Endodermal cell (in vitro differentiated cells): Measurements from ENCODE around the gene IRF2BP1. TPM values are rescaled to one million over a fixed set of nuclear protein-coding genes. Genes with fewer than 3 reads are reported as not detected.

ENCODE experiments used
- DNase-seq: peaks from one replicate; pipeline ENCODE4 v3.0.0-alpha.2; 2017
- H3K27ac ChIP-seq: 2 replicates; pipeline ENCODE4 v1.5.1; 2013; ENCODE audit warnings: mild to moderate bottlenecking, low read depth, low read length, moderate library complexity
- H3K27me3 ChIP-seq: 2 replicates; pipeline ENCODE4 v1.6.1; 2013; ENCODE audit warnings: mild to moderate bottlenecking, low read length, moderate library complexity; ENCODE audit not compliant: insufficient read depth, control insufficient read depth, poor library complexity, severe bottlenecking
- H3K36me3 ChIP-seq: 2 replicates; pipeline ENCODE4 v1.7.0; 2013; ENCODE audit warnings: mild to moderate bottlenecking, low read length, moderate library complexity; ENCODE audit not compliant: control insufficient read depth, insufficient read depth
- H3K4me1 ChIP-seq: one replicate; pipeline ENCODE4 v1.7.0; 2013; ENCODE audit warnings: low read length; ENCODE audit not compliant: control insufficient read depth, insufficient read depth
- H3K4me3 ChIP-seq: 2 replicates; pipeline ENCODE4 v1.5.1; 2013; ENCODE audit warnings: mild to moderate bottlenecking, low read length, moderate library complexity
- H3K9ac ChIP-seq: 2 replicates; pipeline ENCODE4 v1.6.1; 2013; ENCODE audit warnings: mild to moderate bottlenecking, low read length, moderate library complexity; ENCODE audit not compliant: poor library complexity, severe bottlenecking; ENCODE audit errors: extremely low read depth
- H3K9me3 ChIP-seq: 2 replicates; pipeline ENCODE4 v1.6.1; 2013; ENCODE audit warnings: mild to moderate bottlenecking, low read length, moderate library complexity; ENCODE audit not compliant: control insufficient read depth
- H3K27ac Mint-ChIP-seq: 2 replicates; pipeline ENCODE4 v1.8.0; 2020; ENCODE audit warnings: mixed read lengths
- H3K27me3 Mint-ChIP-seq: 2 replicates; pipeline ENCODE4 v1.8.0; 2021; ENCODE audit warnings: mild to moderate bottlenecking, mixed read lengths; ENCODE audit not compliant: insufficient read depth
- H3K36me3 Mint-ChIP-seq: 2 replicates; pipeline ENCODE4 v1.8.0; 2020; ENCODE audit warnings: low read depth, mixed read lengths
- H3K4me1 Mint-ChIP-seq: 2 replicates; pipeline ENCODE4 v1.8.0; 2020; ENCODE audit warnings: mixed read lengths
- H3K4me3 Mint-ChIP-seq: 2 replicates; pipeline ENCODE4 v1.8.0; 2020; ENCODE audit warnings: mild to moderate bottlenecking, moderate library complexity, mixed read lengths
- H3K9me3 Mint-ChIP-seq: 2 replicates; pipeline ENCODE4 v1.8.0; 2020; ENCODE audit warnings: mild to moderate bottlenecking, mixed read lengths
- CTCF ChIP-seq: fragments of 200-600 bp; sonication (generic); conservative IDR thresholded peaks from 2 replicates; pipeline ENCODE4 v1.5.0; 2021; ENCODE audit warnings: antibody characterized with exemption, mild to moderate bottlenecking
- WGBS, 2 experiments: methylation state at CpG; one replicate each; pipeline versions ENCODE4 v1.1.5 to v1.1.7; 2013; ENCODE audit warnings: missing lambda C conversion rate in 2 of 2, mixed read lengths in 1 of 2; ENCODE audit not compliant: insufficient coverage in 1 of 2, insufficient read length in 1 of 2; 5-methylcytosine and 5-hydroxymethylcytosine counted together
- total RNA-seq, 2 donors: library from RNA; stranded (reverse); fragmentation: NEBNext Ultra II Directional in 1 of 2; extraction: Animal tissue kit (Norgen Biotek cat#: 25700) in 1 of 2; gene quantifications; 2 replicates in 1 of 2; 3 replicates in 1 of 2; pipeline ENCODE4 v1.2.1, GENCODE V29; 2021

IRF2BP1 gene
- total RNA-seq, 2 donors from 2014 or later, result 23.8 to 30.3 TPM

- no peaks in the 10 kb centered on the region for H3K27me3 ChIP-seq
- no peak overlapping the region for H3K9ac ChIP-seq
- Mint-ChIP-seq H3K27ac (peak overlapping the region; percentile 48), H3K36me3 (peaks cover 26% of the 10 kb centered on the region), H3K27me3 (no peaks in the 10 kb centered on the region), H3K4me1 (peaks cover 48% of the 10 kb centered on the region), H3K4me3 (no peak overlapping the region), H3K9me3 (no peaks in the 10 kb centered on the region)
- no peak overlapping the region for H3K27ac ChIP-seq
- no peak for TF ChIP-seq CTCF
- no peak overlapping the region for H3K4me3 ChIP-seq
- peaks cover 15% of the 10 kb centered on the region for H3K4me1 ChIP-seq
- H3K9me3 ChIP-seq, result no peaks in the 10 kb centered on the region
- 95 to 100% methylated on average over 2 to 7 of the region's 7 CpGs for WGBS, 2 experiments
- peaks cover 20% of the 10 kb centered on the region for H3K36me3 ChIP-seq
- DNase-seq, result no peak
Measured at GRCh38 chr19:45874620-45874966, 11.3 kb downstream of the IRF2BP1 start.

GRCh38 chr19:45873219-45873772, 12.6 kb downstream of the IRF2BP1 start:
- Histone ChIP-seq H3K9me3 (no peaks in the 10 kb centered on the region), H3K27me3 (no peaks in the 10 kb centered on the region), H3K4me1 (peaks cover 15% of the 10 kb centered on the region), H3K9ac (no peak overlapping the region), H3K27ac (no peak overlapping the region), H3K36me3 (peaks cover 26% of the 10 kb centered on the region), H3K4me3 (no peak overlapping the region)
- DNase-seq, result no peak
- peaks cover 38% of the 10 kb centered on the region for H3K4me1 Mint-ChIP-seq
- 94 to 97% methylated on average over 6 to 7 of the region's 7 CpGs for WGBS, 2 experiments
- H3K27me3 Mint-ChIP-seq, result no peaks in the 10 kb centered on the region
- H3K4me3 Mint-ChIP-seq, result peak overlapping the region; percentile 15
- peaks cover 32% of the 10 kb centered on the region for H3K36me3 Mint-ChIP-seq
- H3K9me3 Mint-ChIP-seq, result no peaks in the 10 kb centered on the region
- no peak for TF ChIP-seq CTCF
- H3K27ac Mint-ChIP-seq, result peak overlapping the region; percentile 78

GRCh38 chr19:45872095-45872919, 13.6 kb downstream of the IRF2BP1 start:
- Mint-ChIP-seq H3K27me3 (no peaks in the 10 kb centered on the region), H3K9me3 (no peaks in the 10 kb centered on the region), H3K36me3 (peaks cover 40% of the 10 kb centered on the region), H3K4me3 (no peak overlapping the region), H3K27ac (no peak overlapping the region), H3K4me1 (peaks cover 38% of the 10 kb centered on the region)
- Histone ChIP-seq H3K4me3 (no peak overlapping the region), H3K4me1 (peaks cover 15% of the 10 kb centered on the region), H3K27ac (no peak overlapping the region), H3K9me3 (no peaks in the 10 kb centered on the region), H3K36me3 (peaks cover 32% of the 10 kb centered on the region), H3K9ac (no peak overlapping the region), H3K27me3 (no peaks in the 10 kb centered on the region)
- 93 to 96% methylated on average over 21 to 34 of the region's 34 CpGs for WGBS, 2 experiments
- no peak for DNase-seq
- TF ChIP-seq CTCF, result no peak
